Lung (tissue), 12 donors: ENCODE measurements around the gene ACIN1. TPM values are rescaled to one million over a fixed set of nuclear protein-coding genes. Genes with fewer than 3 reads are reported as not detected.

ENCODE experiments used
- ATAC-seq: fragments of 200-7000 bp; cut with Tn5 transposase; one replicate; pipeline ENCODE4 v1.9.1; 2020; ENCODE audit warnings: moderate number of reproducible peaks; ENCODE audit not compliant: insufficient read depth, low FRiP score
- DNase-seq, 3 donors: peaks; one replicate each; pipeline ENCODE4 v3.0.0-alpha.2; 2013 to 2017
- H3K27ac ChIP-seq, 2 donors: one replicate each; pipeline ENCODE4 v1.5.1; 2013; ENCODE audit warnings: mild to moderate bottlenecking in 2 of 2, moderate library complexity in 2 of 2, control low read depth in 1 of 2, inconsistent platforms in 1 of 2, low read depth in 1 of 2, low read length in 1 of 2
- H3K27me3 ChIP-seq, 3 donors: one replicate each; pipeline ENCODE4 v1.5.1; 2013; ENCODE audit warnings: low read length in 2 of 3; ENCODE audit not compliant: control insufficient read depth in 3 of 3, insufficient read depth in 3 of 3
- H3K36me3 ChIP-seq, 4 donors: one replicate each; pipeline ENCODE4 v1.5.1; 2013; ENCODE audit warnings: low read length in 4 of 4, mild to moderate bottlenecking in 1 of 4, moderate library complexity in 1 of 4; ENCODE audit not compliant: control insufficient read depth in 4 of 4, insufficient read depth in 4 of 4
- H3K4me1 ChIP-seq, 5 donors: one replicate each; pipeline ENCODE4 v1.5.1; 2013; ENCODE audit warnings: low read length in 5 of 5, mild to moderate bottlenecking in 2 of 5, moderate library complexity in 1 of 5; ENCODE audit not compliant: control insufficient read depth in 5 of 5, insufficient read depth in 5 of 5
- H3K4me3 ChIP-seq: one replicate; pipeline ENCODE4 v1.5.1; 2013; ENCODE audit warnings: mild to moderate bottlenecking, control low read depth, moderate library complexity
- H3K9ac ChIP-seq, 2 donors: one replicate each; pipeline ENCODE4 v1.5.1; 2013; ENCODE audit warnings: low read length in 2 of 2, control low read depth in 1 of 2; ENCODE audit not compliant: insufficient read depth in 1 of 2
- H3K9me3 ChIP-seq, 4 donors: one replicate each; pipeline ENCODE4 v1.5.1; 2013; ENCODE audit warnings: low read length in 3 of 4, mild to moderate bottlenecking in 1 of 4, moderate library complexity in 1 of 4; ENCODE audit not compliant: control insufficient read depth in 4 of 4, insufficient read depth in 3 of 4
- WGBS, 2 donors: extraction: QIAGEN DNeasy Blood & Tissue Kit; methylation state at CpG; one replicate each; pipeline ENCODE4 v1.1.7; 2013; 5-methylcytosine and 5-hydroxymethylcytosine counted together
- polyA plus RNA-seq, 2 donors: library from polyadenylated mRNA; stranded (reverse); fragments of 200-250 nt; gene quantifications; one replicate each; pipeline ENCODE4 v1.2.1, GENCODE V29; 2013
- total RNA-seq, 2 donors: library from RNA; depleted of rRNA in 1 of 2; stranded (reverse); fragments of >200 nt in 1 of 2; gene quantifications; one replicate each; pipeline ENCODE4 v1.2.1, GENCODE V29; 2014 to 2021
- TF ChIP-seq, protein P1 (sequence below): IDR thresholded peaks from 2 replicates; pipeline ENCODE4 v1.5.1; 2012; ENCODE audit warnings: mild to moderate bottlenecking; ENCODE audit errors: control extremely low read depth, extremely low read depth
- donor health status: control.
- donor health status: control.
- donor health status: Bipolar disorder and iron deficiency.
- donor health status: healthy.
- donor health status: DM: yes; HTN: yes; CAD: no.

ACIN1 gene
- total and polyA plus RNA-seq, 4 donors = 76.3 to 154 (median 115) TPM

DNA sequence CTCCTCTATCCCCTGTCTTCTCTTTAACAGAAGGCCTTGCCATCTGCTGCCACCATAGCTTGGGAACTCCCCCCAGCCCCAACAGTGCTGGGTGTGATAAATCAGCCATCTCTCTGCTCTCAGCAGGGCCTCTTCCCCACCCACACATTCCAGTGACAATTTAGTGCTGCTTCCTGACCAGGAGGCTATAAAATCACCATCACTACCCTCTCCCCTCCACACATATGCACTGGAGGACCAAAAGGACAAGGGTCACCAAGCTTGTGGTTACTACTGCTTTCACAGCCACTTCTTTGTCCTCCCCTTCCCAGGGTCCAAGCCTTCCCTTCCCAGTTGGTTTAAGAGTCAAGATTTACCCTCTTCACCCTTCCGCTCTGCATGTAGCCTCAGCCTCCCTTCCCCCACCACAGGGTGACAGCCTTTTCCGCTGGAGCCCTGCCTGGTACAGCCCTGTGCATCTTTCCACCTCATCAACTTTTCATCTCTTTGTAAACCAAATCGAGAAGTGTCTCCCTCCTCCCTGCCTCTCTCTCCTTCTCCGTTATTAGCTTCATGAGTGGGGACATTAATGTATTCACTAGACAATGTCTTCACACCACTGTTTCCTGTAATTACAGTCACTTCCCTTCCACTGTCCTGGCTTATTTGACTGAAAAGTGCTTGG, 69.7 kb downstream of the ACIN1 start:
- Histone ChIP-seq H3K9me3 (no peaks in the 10 kb centered on the region), H3K4me3 (no peak overlapping the region), H3K27me3 (no peaks in the 10 kb centered on the region), H3K36me3 (peaks cover 0 to 17% (median 9%) of the 10 kb centered on the region in 4 donors), H3K4me1 (peaks cover 0 to 16% (median 3%) of the 10 kb centered on the region in 5 donors), H3K9ac (no peak overlapping the region), H3K27ac (no peak overlapping the region)
- 55 to 66% methylated on average over 4 of the region's 4 CpGs for WGBS, 2 donors
- TF ChIP-seq, protein P1, sequence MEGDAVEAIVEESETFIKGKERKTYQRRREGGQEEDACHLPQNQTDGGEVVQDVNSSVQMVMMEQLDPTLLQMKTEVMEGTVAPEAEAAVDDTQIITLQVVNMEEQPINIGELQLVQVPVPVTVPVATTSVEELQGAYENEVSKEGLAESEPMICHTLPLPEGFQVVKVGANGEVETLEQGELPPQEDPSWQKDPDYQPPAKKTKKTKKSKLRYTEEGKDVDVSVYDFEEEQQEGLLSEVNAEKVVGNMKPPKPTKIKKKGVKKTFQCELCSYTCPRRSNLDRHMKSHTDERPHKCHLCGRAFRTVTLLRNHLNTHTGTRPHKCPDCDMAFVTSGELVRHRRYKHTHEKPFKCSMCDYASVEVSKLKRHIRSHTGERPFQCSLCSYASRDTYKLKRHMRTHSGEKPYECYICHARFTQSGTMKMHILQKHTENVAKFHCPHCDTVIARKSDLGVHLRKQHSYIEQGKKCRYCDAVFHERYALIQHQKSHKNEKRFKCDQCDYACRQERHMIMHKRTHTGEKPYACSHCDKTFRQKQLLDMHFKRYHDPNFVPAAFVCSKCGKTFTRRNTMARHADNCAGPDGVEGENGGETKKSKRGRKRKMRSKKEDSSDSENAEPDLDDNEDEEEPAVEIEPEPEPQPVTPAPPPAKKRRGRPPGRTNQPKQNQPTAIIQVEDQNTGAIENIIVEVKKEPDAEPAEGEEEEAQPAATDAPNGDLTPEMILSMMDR = no peak
- ATAC-seq (no peak), DNase-seq (peak in 2 of 3 donors; percentile 31 to 42)

- TF ChIP-seq, protein P1 = no peak
- Histone ChIP-seq H3K27ac (no peak overlapping the region), H3K27me3 (no peaks in the 10 kb centered on the region), H3K4me3 (no peak overlapping the region), H3K36me3 (peaks cover 0 to 15% (median 9%) of the 10 kb centered on the region in 4 donors), H3K9ac (no peak overlapping the region), H3K9me3 (no peaks in the 10 kb centered on the region), H3K4me1 (peaks cover 0 to 16% (median 3%) of the 10 kb centered on the region in 5 donors)
- ATAC-seq = no peak
- 86 to 87% methylated on average over 7 of the region's 7 CpGs for WGBS, 2 donors
- no peak for DNase-seq
These were observed 70.3 kb downstream of the ACIN1 start for GRCh38 chr14:23024612-23025075.

DNA sequence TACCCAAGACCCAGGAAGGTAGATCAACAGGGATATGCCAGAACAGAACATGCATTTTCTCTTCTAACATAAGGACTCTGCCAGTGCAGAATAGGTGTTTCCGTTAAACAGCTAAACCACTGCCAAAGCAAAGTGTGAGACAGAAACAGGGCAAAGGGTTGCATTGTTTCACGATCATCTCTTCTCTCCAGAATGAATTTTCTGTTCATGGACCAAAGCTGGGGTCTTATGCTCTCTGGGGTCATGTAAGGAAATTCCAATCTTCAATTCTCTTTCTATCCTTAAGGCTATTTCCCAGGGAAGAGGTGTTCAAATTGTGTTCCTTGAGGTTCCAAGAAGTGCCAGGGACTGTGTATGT, 71.2 kb downstream of the ACIN1 start:
- WGBS, 2 donors = 92 to 96% methylated on average over 2 of the region's 2 CpGs
- no peak overlapping the region for H3K27ac ChIP-seq
- no peak for ATAC-seq
- no peaks in the 10 kb centered on the region for H3K27me3 ChIP-seq
- no peaks in the 10 kb centered on the region for H3K9me3 ChIP-seq
- H3K36me3 ChIP-seq = peaks cover 0 to 13% (median 5%) of the 10 kb centered on the region in 4 donors
- DNase-seq = no peak
- no peak overlapping the region for H3K4me3 ChIP-seq
- peaks cover 0 to 16% (median 1%) of the 10 kb centered on the region in 5 donors for H3K4me1 ChIP-seq
- H3K9ac ChIP-seq = no peak overlapping the region
- TF ChIP-seq, protein P1 = no peak
